D721Med (cell line): ENCODE measurements around the gene DKK2.

Source experiments
- DNase-seq: peaks from one replicate; pipeline ENCODE4 v3.0.0; 2011; ENCODE audit warnings: low spot score; ENCODE audit not compliant: insufficient read length
- FAIRE-seq: peaks from 2 replicates; lab custom pipeline; 2011; peaks lifted over from hg19 to GRCh38; lab: Jason Lieb, UNC
- CTCF ChIP-seq: IDR thresholded peaks from 2 replicates; pipeline ENCODE4 v1.5.1; 2012; ENCODE audit warnings: mild to moderate bottlenecking, control low read depth; ENCODE audit not compliant: insufficient read depth; ENCODE audit errors: missing control alignments

The DKK2 gene

DNA sequence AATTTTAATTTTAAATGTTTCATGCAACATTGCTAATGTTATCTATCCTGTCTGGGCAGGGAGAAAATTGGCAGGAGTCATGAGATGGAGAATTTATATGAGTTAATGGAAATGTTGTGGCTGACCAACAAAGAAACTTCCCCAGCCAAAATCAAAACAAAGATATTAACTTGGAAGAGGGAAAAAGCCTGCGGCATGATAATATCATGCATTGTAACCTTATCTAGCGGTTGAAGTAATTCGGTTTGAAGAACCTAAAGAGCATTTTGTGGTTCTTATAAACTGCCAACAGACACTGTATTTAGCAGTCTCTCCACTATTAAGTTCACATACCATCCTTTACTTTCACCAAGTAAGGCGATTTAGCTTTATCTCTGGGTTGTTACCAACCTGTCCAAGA is 42.3 kb downstream of the DKK2 start:
- FAIRE-seq, result no peak
- DNase-seq, result no peak
- no peak for TF ChIP-seq CTCF

GRCh38 chr4:106987311-106987710 is 48.8 kb downstream of the DKK2 start:
- no peak for TF ChIP-seq CTCF
- no peak for FAIRE-seq
- DNase-seq, result no peak

GRCh38 chr4:106986486-106986885 is 49.6 kb downstream of the DKK2 start:
- DNase-seq (no peak), FAIRE-seq (peak; percentile 92)
- no peak for TF ChIP-seq CTCF

GRCh38 chr4:106985830-106986229 is 50.3 kb downstream of the DKK2 start:
- no peak for TF ChIP-seq CTCF
- FAIRE-seq, result no peak
- no peak for DNase-seq

DNA sequence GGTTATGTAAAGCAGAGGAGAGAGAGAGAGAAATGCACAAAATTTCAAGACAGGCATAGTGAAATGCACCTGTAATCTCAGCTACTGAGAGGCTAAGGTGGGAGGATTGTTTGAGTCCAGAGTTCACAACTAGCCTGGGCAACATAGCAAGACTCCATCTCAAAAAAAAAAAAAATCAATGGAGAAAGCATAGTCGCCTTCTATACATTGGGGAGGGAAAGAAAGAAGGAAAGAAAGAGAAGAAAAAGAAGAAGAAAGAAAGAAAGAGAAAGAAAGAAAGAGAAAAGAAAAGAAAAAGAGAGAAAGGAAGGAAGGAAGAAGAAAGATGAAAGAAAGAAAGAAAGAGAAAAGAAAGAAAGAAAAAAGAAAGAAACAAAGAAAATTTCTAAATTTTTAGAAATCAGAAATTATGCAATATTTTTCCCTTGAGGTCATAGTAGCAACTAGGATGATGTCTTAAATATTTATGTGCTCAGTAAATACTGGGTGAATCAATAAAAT is 53.4 kb downstream of the DKK2 start:
- DNase-seq, result no peak
- no peak for TF ChIP-seq CTCF
- FAIRE-seq, result no peak

GRCh38 chr4:106981431-106981830 is 54.7 kb downstream of the DKK2 start:
- no peak for TF ChIP-seq CTCF
- no peak for FAIRE-seq
- no peak for DNase-seq

DNA sequence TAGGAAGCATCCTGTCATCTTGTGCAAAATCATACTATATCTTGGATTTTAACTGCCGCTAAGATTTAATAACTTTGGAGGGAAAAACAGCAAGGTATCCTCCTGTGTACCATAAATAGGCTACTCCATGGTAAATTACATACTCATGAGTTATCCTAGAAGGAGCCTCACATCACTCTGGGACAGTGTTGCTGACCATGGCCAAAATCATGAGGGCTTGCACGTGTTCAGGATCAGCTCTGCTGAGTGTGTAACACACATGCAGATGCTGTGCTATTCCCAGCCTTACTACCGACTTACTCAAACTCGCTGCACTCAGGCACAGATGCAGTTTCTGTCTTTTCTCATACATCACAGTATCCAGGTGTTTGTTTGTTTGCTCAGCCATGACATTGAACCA is 56.6 kb downstream of the DKK2 start:
- no peak for FAIRE-seq
- no peak for TF ChIP-seq CTCF
- no peak for DNase-seq
